Motor neuron (in vitro differentiated cells): ENCODE results near the gene NEAT1. TPM values are rescaled to one million over a fixed set of nuclear protein-coding genes. Genes with fewer than 3 reads are reported as not detected.

Source experiments
- total RNA-seq, 8 experiments: library from RNA; unstranded; fragments of 300-600 nt; gene quantifications; 2 replicates each; pipeline versions ENCODE4 v1.2.3 to v1.2.4, GENCODE V29; 2022

Gene NEAT1
- total RNA-seq, 8 experiments from 2014 or later = 10.9 to 1,983 (median 59.7) TPM

Other genes starting within 250 kb of the NEAT1 start
- gene CAPN1, start 240.9 kb upstream of the NEAT1 start, total RNA-seq = 10 to 100 TPM; 32.0 to 79.8 (median 45.3) TPM
- 10 to 100 TPM in 3 of 8 experiments, 1 to 10 TPM in 5; 2.9 to 22.0 (median 6.0) TPM for gene POLA2, start 160.8 kb upstream of the NEAT1 start, total RNA-seq
- gene CDC42EP2, start 107.9 kb upstream of the NEAT1 start, total RNA-seq = 10 to 100 TPM in 2 of 8 experiments, 1 to 10 TPM in 6; 4.0 to 14.1 (median 5.8) TPM
- gene DPF2, start 88.9 kb upstream of the NEAT1 start, total RNA-seq = 10 to 100 TPM; 32.0 to 56.1 (median 44.1) TPM
- gene TIGD3, start 68.0 kb upstream of the NEAT1 start, total RNA-seq = 1 to 10 TPM in 5 of 8 experiments, under 1 TPM in 2, not detected in 1; 0.28 to 5.8 (median 4.2) TPM
- gene SLC25A45, start 40.2 kb upstream of the NEAT1 start, total RNA-seq = 10 to 100 TPM in 1 of 8 experiments, 1 to 10 TPM in 4, under 1 TPM in 3; 0.11 to 10.0 (median 1.9) TPM
- gene FRMD8, start 36.2 kb upstream of the NEAT1 start, total RNA-seq = 10 to 100 TPM in 4 of 8 experiments, 1 to 10 TPM in 4; 3.1 to 28.2 (median 11.0) TPM
- gene MALAT1, start 76.2 kb downstream of the NEAT1 start, total RNA-seq = over 10,000 TPM in 4 of 8 experiments, 1,000 to 10,000 TPM in 4; 4,364 to 49,781 (median 11,043) TPM
- gene SCYL1, start 102.3 kb downstream of the NEAT1 start, total RNA-seq = 100 to 1,000 TPM in 1 of 8 experiments, 10 to 100 TPM in 7; 39.2 to 119 (median 57.7) TPM
- gene LTBP3, start 135.6 kb downstream of the NEAT1 start, total RNA-seq = 10 to 100 TPM in 4 of 8 experiments, 1 to 10 TPM in 4; 1.5 to 69.9 (median 25.5) TPM
- gene ZNRD2, start 147.7 kb downstream of the NEAT1 start, total RNA-seq = 10 to 100 TPM; 37.4 to 74.2 (median 55.0) TPM
- gene FAM89B, start 149.7 kb downstream of the NEAT1 start, total RNA-seq = 10 to 100 TPM; 18.6 to 63.4 (median 28.8) TPM
- 10 to 100 TPM in 3 of 8 experiments, 1 to 10 TPM in 5; 1.5 to 44.6 (median 5.5) TPM for gene EHBP1L1, start 153.3 kb downstream of the NEAT1 start, total RNA-seq
- 1 to 10 TPM in 2 of 8 experiments, under 1 TPM in 5, not detected in 1; 0.18 to 1.9 (median 0.38) TPM for gene KCNK7, start 173.0 kb downstream of the NEAT1 start, total RNA-seq
- 10 to 100 TPM in 7 of 8 experiments, 1 to 10 TPM in 1; 7.3 to 33.0 (median 15.9) TPM for gene MAP3K11, start 191.4 kb downstream of the NEAT1 start, total RNA-seq
- gene PCNX3, start 193.0 kb downstream of the NEAT1 start, total RNA-seq = 10 to 100 TPM; 12.0 to 52.7 (median 19.5) TPM
- gene SIPA1, start 215.3 kb downstream of the NEAT1 start, total RNA-seq = 10 to 100 TPM in 3 of 8 experiments, 1 to 10 TPM in 5; 4.8 to 16.1 (median 8.0) TPM
- 10 to 100 TPM; 16.7 to 56.1 (median 32.2) TPM for gene RELA, start 240.1 kb downstream of the NEAT1 start, total RNA-seq